Activated CD4-positive, alpha-beta T cell treated with anti-CD3 and anti-CD28 coated beads for 24 hours (primary cell): ENCODE measurements around the gene SLC9A2.

ENCODE experiments used
- DNase-seq, 2 donors: peaks; one replicate each; pipeline ENCODE4 v3.0.0-alpha.2; 2020; ENCODE audit warnings: low read depth in 2 of 2

SLC9A2 gene

GRCh38 chr2:102619414-102620319 lies at the start of gene SLC9A2:
TSS of gene SLC9A2 (plus strand) at chr2:102619553. CDS start at chr2:102619849, 296 bp downstream.
- no peak for DNase-seq

- no peak for DNase-seq
Observed at GRCh38 chr2:102575888-102576287, 43.5 kb upstream of the SLC9A2 start.

GRCh38 chr2:102578376-102578775 lies 41.0 kb upstream of the SLC9A2 start:
- DNase-seq, result no peak

GRCh38 chr2:102581911-102582310 lies 37.4 kb upstream of the SLC9A2 start:
- DNase-seq, result no peak

GRCh38 chr2:102582845-102583244 lies 36.5 kb upstream of the SLC9A2 start:
- no peak for DNase-seq

- no peak for DNase-seq
Observed at GRCh38 chr2:102585847-102586404, 33.4 kb upstream of the SLC9A2 start.

GRCh38 chr2:102588213-102588939 lies 31.0 kb upstream of the SLC9A2 start:
- no peak for DNase-seq

GRCh38 chr2:102589444-102589843 lies 29.9 kb upstream of the SLC9A2 start:
- no peak for DNase-seq

GRCh38 chr2:102591491-102592045 lies 27.8 kb upstream of the SLC9A2 start:
- DNase-seq, result no peak

- DNase-seq, result no peak
Observed at GRCh38 chr2:102592601-102593000, 26.8 kb upstream of the SLC9A2 start.

- DNase-seq, result no peak
Observed at GRCh38 chr2:102593516-102593915, 25.8 kb upstream of the SLC9A2 start.

GRCh38 chr2:102594445-102595016 lies 24.8 kb upstream of the SLC9A2 start:
- DNase-seq, result no peak

GRCh38 chr2:102597788-102598187 lies 21.6 kb upstream of the SLC9A2 start:
- no peak for DNase-seq

- no peak for DNase-seq
Observed at GRCh38 chr2:102599486-102599885, 19.9 kb upstream of the SLC9A2 start.

GRCh38 chr2:102601730-102602129 lies 17.6 kb upstream of the SLC9A2 start:
- no peak for DNase-seq

- no peak for DNase-seq
Observed at GRCh38 chr2:102603904-102604303, 15.4 kb upstream of the SLC9A2 start.

GRCh38 chr2:102604769-102605168 lies 14.6 kb upstream of the SLC9A2 start:
- DNase-seq, result no peak

GRCh38 chr2:102606353-102606752 lies 13.0 kb upstream of the SLC9A2 start:
- DNase-seq, result no peak

- DNase-seq, result peak in 1 of 2 donors; percentile 26
Observed at GRCh38 chr2:102615620-102616436, 3.5 kb upstream of the SLC9A2 start.

- peak in 1 of 2 donors; percentile 21 for DNase-seq
Observed at GRCh38 chr2:102618452-102619413, 620 bp upstream of the SLC9A2 start.
